Lung (tissue), 12 donors: ENCODE results near the gene HERPUD1. TPM values are rescaled to one million over a fixed set of nuclear protein-coding genes. Genes with fewer than 3 reads are reported as not detected.

Experiments used
- ATAC-seq: fragments of 200-7000 bp; cut with Tn5 transposase; one replicate; pipeline ENCODE4 v1.9.1; 2020; ENCODE audit warnings: moderate number of reproducible peaks; ENCODE audit not compliant: insufficient read depth, low FRiP score
- DNase-seq, 3 donors: peaks; one replicate each; pipeline ENCODE4 v3.0.0-alpha.2; 2013 to 2017
- H3K27ac ChIP-seq, 2 donors: one replicate each; pipeline ENCODE4 v1.5.1; 2013; ENCODE audit warnings: mild to moderate bottlenecking in 2 of 2, moderate library complexity in 2 of 2, control low read depth in 1 of 2, inconsistent platforms in 1 of 2, low read depth in 1 of 2, low read length in 1 of 2
- H3K27me3 ChIP-seq, 3 donors: one replicate each; pipeline ENCODE4 v1.5.1; 2013; ENCODE audit warnings: low read length in 2 of 3; ENCODE audit not compliant: control insufficient read depth in 3 of 3, insufficient read depth in 3 of 3
- H3K36me3 ChIP-seq, 4 donors: one replicate each; pipeline ENCODE4 v1.5.1; 2013; ENCODE audit warnings: low read length in 4 of 4, mild to moderate bottlenecking in 1 of 4, moderate library complexity in 1 of 4; ENCODE audit not compliant: control insufficient read depth in 4 of 4, insufficient read depth in 4 of 4
- H3K4me1 ChIP-seq, 5 donors: one replicate each; pipeline ENCODE4 v1.5.1; 2013; ENCODE audit warnings: low read length in 5 of 5, mild to moderate bottlenecking in 2 of 5, moderate library complexity in 1 of 5; ENCODE audit not compliant: control insufficient read depth in 5 of 5, insufficient read depth in 5 of 5
- H3K4me3 ChIP-seq: one replicate; pipeline ENCODE4 v1.5.1; 2013; ENCODE audit warnings: mild to moderate bottlenecking, control low read depth, moderate library complexity
- H3K9ac ChIP-seq, 2 donors: one replicate each; pipeline ENCODE4 v1.5.1; 2013; ENCODE audit warnings: low read length in 2 of 2, control low read depth in 1 of 2; ENCODE audit not compliant: insufficient read depth in 1 of 2
- H3K9me3 ChIP-seq, 4 donors: one replicate each; pipeline ENCODE4 v1.5.1; 2013; ENCODE audit warnings: low read length in 3 of 4, mild to moderate bottlenecking in 1 of 4, moderate library complexity in 1 of 4; ENCODE audit not compliant: control insufficient read depth in 4 of 4, insufficient read depth in 3 of 4
- WGBS, 2 donors: extraction: QIAGEN DNeasy Blood & Tissue Kit; methylation state at CpG; one replicate each; pipeline ENCODE4 v1.1.7; 2013; 5-methylcytosine and 5-hydroxymethylcytosine counted together
- polyA plus RNA-seq, 2 donors: library from polyadenylated mRNA; stranded (reverse); fragments of 200-250 nt; gene quantifications; one replicate each; pipeline ENCODE4 v1.2.1, GENCODE V29; 2013
- total RNA-seq, 2 donors: library from RNA; depleted of rRNA in 1 of 2; stranded (reverse); fragments of >200 nt in 1 of 2; gene quantifications; one replicate each; pipeline ENCODE4 v1.2.1, GENCODE V29; 2014 to 2021
- TF ChIP-seq, protein P1 (sequence below): IDR thresholded peaks from 2 replicates; pipeline ENCODE4 v1.5.1; 2012; ENCODE audit warnings: mild to moderate bottlenecking; ENCODE audit errors: control extremely low read depth, extremely low read depth
- donor health status: control.
- donor health status: control.
- donor health status: Bipolar disorder and iron deficiency.
- donor health status: healthy.
- donor health status: DM: yes; HTN: yes; CAD: no.

The HERPUD1 gene
- total and polyA plus RNA-seq, 4 donors = 70.5 to 219 (median 144) TPM

GRCh38 chr16:56956756-56957155 is 24.8 kb downstream of the HERPUD1 start:
- Histone ChIP-seq H3K27ac (no peak overlapping the region), H3K4me1 (peaks cover 0 to 11% (median 5%) of the 10 kb centered on the region in 5 donors), H3K9ac (no peak overlapping the region), H3K9me3 (no peaks in the 10 kb centered on the region), H3K27me3 (no peaks in the 10 kb centered on the region), H3K4me3 (no peak overlapping the region), H3K36me3 (peaks cover 0 to 2% (median 0%) of the 10 kb centered on the region in 4 donors)
- TF ChIP-seq, protein P1, sequence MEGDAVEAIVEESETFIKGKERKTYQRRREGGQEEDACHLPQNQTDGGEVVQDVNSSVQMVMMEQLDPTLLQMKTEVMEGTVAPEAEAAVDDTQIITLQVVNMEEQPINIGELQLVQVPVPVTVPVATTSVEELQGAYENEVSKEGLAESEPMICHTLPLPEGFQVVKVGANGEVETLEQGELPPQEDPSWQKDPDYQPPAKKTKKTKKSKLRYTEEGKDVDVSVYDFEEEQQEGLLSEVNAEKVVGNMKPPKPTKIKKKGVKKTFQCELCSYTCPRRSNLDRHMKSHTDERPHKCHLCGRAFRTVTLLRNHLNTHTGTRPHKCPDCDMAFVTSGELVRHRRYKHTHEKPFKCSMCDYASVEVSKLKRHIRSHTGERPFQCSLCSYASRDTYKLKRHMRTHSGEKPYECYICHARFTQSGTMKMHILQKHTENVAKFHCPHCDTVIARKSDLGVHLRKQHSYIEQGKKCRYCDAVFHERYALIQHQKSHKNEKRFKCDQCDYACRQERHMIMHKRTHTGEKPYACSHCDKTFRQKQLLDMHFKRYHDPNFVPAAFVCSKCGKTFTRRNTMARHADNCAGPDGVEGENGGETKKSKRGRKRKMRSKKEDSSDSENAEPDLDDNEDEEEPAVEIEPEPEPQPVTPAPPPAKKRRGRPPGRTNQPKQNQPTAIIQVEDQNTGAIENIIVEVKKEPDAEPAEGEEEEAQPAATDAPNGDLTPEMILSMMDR = no peak
- no peak for ATAC-seq
- WGBS, 2 donors = 60 to 64% methylated on average over 4 of the region's 4 CpGs
- no peak for DNase-seq

DNA sequence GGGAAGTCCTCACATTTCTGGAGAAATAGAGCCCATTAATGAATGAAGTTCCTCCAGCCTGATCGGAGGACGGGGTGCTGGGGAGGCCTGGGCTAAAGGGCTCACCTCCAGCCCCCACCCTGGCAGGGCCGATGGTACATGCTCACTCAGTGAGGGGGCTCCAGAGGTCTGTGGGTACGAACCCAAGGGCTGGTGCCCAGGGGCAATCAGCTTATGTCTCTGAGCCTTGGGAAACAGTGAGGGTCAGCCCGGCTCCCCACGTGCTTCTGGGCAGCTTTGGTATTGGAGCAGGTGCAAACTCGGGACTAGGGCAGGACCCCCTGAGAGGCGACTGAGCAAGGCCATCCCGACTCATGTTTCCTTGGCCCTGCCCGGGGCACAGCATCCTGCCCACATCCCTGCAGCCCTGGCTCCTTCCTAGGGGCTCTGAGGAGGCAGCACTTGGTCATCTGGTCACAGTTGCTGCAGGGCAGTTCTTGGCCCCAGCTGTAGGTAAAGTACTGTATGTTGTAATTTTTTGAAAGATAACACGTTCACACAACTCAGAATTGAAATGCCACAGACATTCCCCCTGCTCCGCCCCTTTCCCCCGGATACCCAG is 28.8 kb downstream of the HERPUD1 start:
- no peaks in the 10 kb centered on the region for H3K27me3 ChIP-seq
- H3K9ac ChIP-seq = no peak overlapping the region
- H3K9me3 ChIP-seq = no peaks in the 10 kb centered on the region
- H3K36me3 ChIP-seq = peaks cover 0 to 2% (median 0%) of the 10 kb centered on the region in 4 donors
- ATAC-seq (no peak), DNase-seq (no peak)
- peaks cover 0 to 19% (median 10%) of the 10 kb centered on the region in 5 donors for H3K4me1 ChIP-seq
- no peak overlapping the region for H3K4me3 ChIP-seq
- TF ChIP-seq, protein P1 = no peak
- 63 to 75% methylated on average over 13 of the region's 13 CpGs for WGBS, 2 donors
- peak overlapping the region in 1 of 2 donors; percentile 4 for H3K27ac ChIP-seq

DNA sequence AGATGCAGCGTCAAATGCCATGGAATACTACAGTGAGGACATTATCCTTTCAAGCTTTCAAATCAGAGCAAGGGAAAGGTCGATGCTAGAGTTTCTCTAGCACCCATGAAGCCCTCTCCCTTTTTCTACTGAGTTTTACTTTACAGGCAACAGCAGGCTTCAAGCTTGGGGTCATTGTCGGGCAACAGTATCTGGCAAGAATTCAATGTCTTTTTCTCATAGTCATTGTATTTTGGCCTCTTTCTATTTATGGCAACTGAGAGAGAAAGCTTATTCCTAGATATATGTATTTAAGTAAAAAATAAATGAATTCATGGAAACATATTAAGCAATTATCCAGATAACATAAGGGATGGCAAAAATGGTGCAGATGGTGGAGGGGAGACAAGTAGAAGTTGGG is 29.4 kb downstream of the HERPUD1 start:
- 53 to 65% methylated on average over 3 of the region's 3 CpGs for WGBS, 2 donors
- H3K4me3 ChIP-seq = no peak overlapping the region
- H3K27ac ChIP-seq = peak overlapping the region in 1 of 2 donors; percentile 82
- TF ChIP-seq, protein P1 = no peak
- DNase-seq = peak in 2 of 3 donors; percentile 72 to 77
- H3K9ac ChIP-seq = no peak overlapping the region
- no peak for ATAC-seq
- H3K9me3 ChIP-seq = no peaks in the 10 kb centered on the region
- no peaks in the 10 kb centered on the region for H3K27me3 ChIP-seq
- H3K4me1 ChIP-seq = peaks cover 0 to 20% (median 10%) of the 10 kb centered on the region in 5 donors
- peaks cover 0 to 2% (median 0%) of the 10 kb centered on the region in 4 donors for H3K36me3 ChIP-seq

GRCh38 chr16:56961851-56962281 is 29.9 kb downstream of the HERPUD1 start, which contains the start of gene CETP:
Gene CETP, plus strand, starts transcription at chr16:56961950. Its CDS starts 30 bp downstream, at chr16:56961980.
- Histone ChIP-seq H3K4me3 (no peak within 1 kb of the TSS), H3K27me3 (no peaks in the 10 kb centered on the region), H3K36me3 (peaks cover 0 to 2% (median 0%) of the 10 kb centered on the region in 4 donors), H3K4me1 (peaks cover 0 to 20% (median 10%) of the 10 kb centered on the region in 5 donors), H3K9ac (no peak within 1 kb of the TSS), H3K27ac (peak within 1 kb of the TSS in 1 of 2 donors; percentile 82), H3K9me3 (no peaks in the 10 kb centered on the region)
- WGBS, 2 donors = 58 to 69% methylated on average over 12 of the region's 12 CpGs
- TF ChIP-seq, protein P1 = no peak
- no peak for ATAC-seq
- no peak for DNase-seq
